Lower leg skin (tissue), 3 donors: ENCODE data around the gene PLK5.

Experiments used
- POLR2A ChIP-seq, 2 donors: fragments of 450-650 bp; IDR thresholded peaks; one replicate each; pipeline ENCODE4 v1.6.1; 2016 to 2017; ENCODE audit warnings: antibody characterized with exemption in 2 of 2, mild to moderate bottlenecking in 1 of 2, moderate library complexity in 1 of 2
- TF ChIP-seq, protein P1 (sequence below), 3 donors: fragments of 450-650 bp; IDR thresholded peaks; one replicate each; pipeline ENCODE4 v1.5.1; 2016; ENCODE audit warnings: antibody characterized with exemption in 3 of 3, mild to moderate bottlenecking in 3 of 3, moderate library complexity in 2 of 3

DNA sequence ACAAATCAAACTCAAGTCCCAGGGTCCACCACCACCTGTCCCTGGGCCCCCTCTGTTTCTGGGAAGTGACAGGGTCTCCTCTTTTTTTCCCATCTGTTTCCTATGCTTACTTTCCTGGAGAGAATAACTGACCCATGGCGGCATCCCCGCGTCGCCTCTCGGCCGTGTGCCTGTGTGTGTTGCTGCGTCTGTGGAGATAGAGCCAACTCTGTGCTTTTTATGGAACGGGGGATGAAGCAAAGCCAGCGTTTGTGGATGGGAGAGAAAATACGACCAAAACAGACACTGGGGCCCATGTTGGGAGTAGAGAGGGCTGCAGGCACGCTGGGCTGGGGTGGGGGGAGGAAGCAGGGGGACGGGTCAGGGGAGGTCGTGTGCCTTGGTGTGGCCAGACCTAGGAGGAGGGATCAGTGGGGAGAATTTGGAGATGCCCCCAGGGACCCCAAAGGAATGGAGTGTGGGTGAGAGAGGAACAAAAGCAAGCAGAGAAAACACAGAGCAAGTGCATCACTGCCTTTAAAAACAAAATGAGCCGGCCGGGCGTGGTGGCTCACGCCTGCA is 16.6 kb downstream of the PLK5 start:
- TF ChIP-seq, protein P1, sequence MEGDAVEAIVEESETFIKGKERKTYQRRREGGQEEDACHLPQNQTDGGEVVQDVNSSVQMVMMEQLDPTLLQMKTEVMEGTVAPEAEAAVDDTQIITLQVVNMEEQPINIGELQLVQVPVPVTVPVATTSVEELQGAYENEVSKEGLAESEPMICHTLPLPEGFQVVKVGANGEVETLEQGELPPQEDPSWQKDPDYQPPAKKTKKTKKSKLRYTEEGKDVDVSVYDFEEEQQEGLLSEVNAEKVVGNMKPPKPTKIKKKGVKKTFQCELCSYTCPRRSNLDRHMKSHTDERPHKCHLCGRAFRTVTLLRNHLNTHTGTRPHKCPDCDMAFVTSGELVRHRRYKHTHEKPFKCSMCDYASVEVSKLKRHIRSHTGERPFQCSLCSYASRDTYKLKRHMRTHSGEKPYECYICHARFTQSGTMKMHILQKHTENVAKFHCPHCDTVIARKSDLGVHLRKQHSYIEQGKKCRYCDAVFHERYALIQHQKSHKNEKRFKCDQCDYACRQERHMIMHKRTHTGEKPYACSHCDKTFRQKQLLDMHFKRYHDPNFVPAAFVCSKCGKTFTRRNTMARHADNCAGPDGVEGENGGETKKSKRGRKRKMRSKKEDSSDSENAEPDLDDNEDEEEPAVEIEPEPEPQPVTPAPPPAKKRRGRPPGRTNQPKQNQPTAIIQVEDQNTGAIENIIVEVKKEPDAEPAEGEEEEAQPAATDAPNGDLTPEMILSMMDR (IDR thresholded peaks at IDR 0.05), result no peak
- TF ChIP-seq POLR2A (IDR thresholded peaks at IDR 0.05), result no peak
